CD4-positive, alpha-beta T cell treated with Interferon gamma for 1 hour (primary cell): ENCODE data around the gene AFMID.

Source experiments
- DNase-seq: peaks from one replicate; pipeline ENCODE4 v3.0.0-alpha.2; 2020

The AFMID gene

DNA sequence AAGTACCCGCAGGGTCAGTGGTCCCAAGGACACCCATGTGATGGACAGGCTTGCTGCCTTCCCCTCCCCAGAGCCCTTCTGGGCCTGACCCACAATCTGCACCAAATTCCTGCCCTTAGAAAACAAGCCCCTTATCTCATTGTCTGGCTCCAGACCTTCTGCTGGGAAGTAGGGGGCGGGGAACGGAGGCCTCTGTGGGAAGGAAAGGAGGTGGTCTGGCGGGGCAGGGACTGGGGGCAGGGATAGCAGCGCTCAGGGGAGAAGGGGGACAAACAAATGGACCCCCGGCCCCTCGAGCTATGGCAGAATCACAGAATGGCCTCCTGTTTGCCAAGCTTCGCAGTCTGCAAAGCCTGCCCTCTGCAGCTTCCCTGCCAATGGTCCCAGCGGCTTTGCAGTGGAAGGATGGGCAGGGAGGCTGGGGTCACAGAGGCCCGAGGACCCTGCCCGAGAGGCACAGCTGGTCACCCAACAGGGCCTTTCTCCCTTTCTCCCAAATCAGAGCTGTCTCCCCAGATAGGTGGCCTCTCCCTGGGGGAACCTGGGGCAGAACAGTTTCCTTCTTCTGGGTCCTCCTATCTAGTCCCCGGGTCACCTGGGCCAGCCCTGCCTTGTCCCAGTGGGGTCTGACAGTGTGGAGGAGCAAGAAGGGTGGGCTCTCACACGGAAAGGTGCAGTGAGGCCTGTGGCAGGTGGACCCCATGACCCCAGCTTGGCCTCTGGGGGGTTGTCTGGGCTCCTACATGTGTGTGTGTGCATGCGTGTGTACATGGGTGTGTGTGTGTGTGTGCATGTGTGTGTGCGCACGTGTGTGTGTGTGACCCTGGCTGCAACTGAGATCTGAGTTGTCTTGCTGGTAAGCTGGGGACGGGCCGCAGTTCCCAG lies 69.8 kb downstream of the AFMID start:
- DNase-seq: no peak
